Upper lobe of right lung (tissue), 1 donor: ENCODE data around the gene POLH. TPM values are rescaled to one million over a fixed set of nuclear protein-coding genes. Genes with fewer than 3 reads are reported as not detected.
"Not testable (repeated sequence)": the region's sequence is repeated elsewhere in the genome, so short reads cannot be mapped to it uniquely, and the experiment has no call there.

Source experiments
- ATAC-seq: fragments of 200-7000 bp; cut with Tn5 transposase; one replicate; pipeline ENCODE4 v1.9.1; 2020; ENCODE audit warnings: mild to moderate bottlenecking, moderate library complexity
- DNase-seq: peaks from one replicate; pipeline ENCODE4 v3.0.0-alpha.2; 2020
- H3K27ac ChIP-seq: fragments of 200-600 bp; one replicate; pipeline ENCODE4 v1.8.0; 2022
- H3K27me3 ChIP-seq: fragments of 200-600 bp; one replicate; pipeline ENCODE4 v1.8.0; 2022; ENCODE audit warnings: mild to moderate bottlenecking
- H3K36me3 ChIP-seq: fragments of 200-600 bp; one replicate; pipeline ENCODE4 v1.8.0; 2022
- H3K4me1 ChIP-seq: fragments of 200-600 bp; one replicate; pipeline ENCODE4 v1.8.0; 2022
- H3K4me3 ChIP-seq: fragments of 200-600 bp; one replicate; pipeline ENCODE4 v1.8.0; 2022; ENCODE audit warnings: mild to moderate bottlenecking
- H3K9me3 ChIP-seq: fragments of 200-600 bp; one replicate; pipeline ENCODE4 v1.8.0; 2022
- intact Hi-C: fragments of 100-400 bp; cut with DNase I; formaldehyde crosslinking; loops from one replicate; pipeline ENCODE4 v1.11.0; 2022
- long read RNA-seq: library from polyadenylated mRNA; unstranded; transcript quantifications from one replicate; pipeline ENCODE4 v2.0.0, GENCODE V29; 2021
- total RNA-seq: library from RNA; stranded (reverse); fragmentation: NEBNext Ultra II Directional; extraction: Animal tissue kit (Norgen Biotek cat#: 25700); gene quantifications from one replicate; pipeline ENCODE4 v1.2.1, GENCODE V29; 2021
- TF ChIP-seq, protein P1 (sequence below): fragments of 200-600 bp; IDR thresholded peaks from one replicate; pipeline ENCODE4 v1.8.0; 2022; ENCODE audit warnings: antibody characterized with exemption
- donor health status: DM: no; HTN: yes; CAD: no; lungs with severe emphysema.

Gene POLH
- 21.4 TPM for total RNA-seq
- long read RNA-seq, transcript POLH-202 (11 exons, 3,540 nt), result major isoform, 5 of 8 reads
- long read RNA-seq, partial matches to known transcripts, result 0 of 8 reads
- long read RNA-seq, other reads (novel, unspliced or antisense), result 2 of 8 reads

GRCh38 chr6:43575772-43576551 is at the start of gene POLH, which contains the start of gene XPO5:
Gene POLH (plus strand): TSS chr6:43576185. CDS start chr6:43582320, 6,135 bp downstream.
Gene XPO5 (minus strand): TSS chr6:43576038. CDS start chr6:43575864, 174 bp downstream.
- Histone ChIP-seq H3K4me3 (peak within 1 kb of the TSS; percentile 96), H3K4me1 (peaks cover 25% of the 10 kb centered on the region), H3K27ac (peak within 1 kb of the TSS; percentile 71), H3K27me3 (no peaks in the 10 kb centered on the region), H3K36me3 (peaks cover 22% of the 10 kb centered on the region), H3K9me3 (no peaks in the 10 kb centered on the region)
- peak; percentile 99 for ATAC-seq
- TF ChIP-seq, protein P1, sequence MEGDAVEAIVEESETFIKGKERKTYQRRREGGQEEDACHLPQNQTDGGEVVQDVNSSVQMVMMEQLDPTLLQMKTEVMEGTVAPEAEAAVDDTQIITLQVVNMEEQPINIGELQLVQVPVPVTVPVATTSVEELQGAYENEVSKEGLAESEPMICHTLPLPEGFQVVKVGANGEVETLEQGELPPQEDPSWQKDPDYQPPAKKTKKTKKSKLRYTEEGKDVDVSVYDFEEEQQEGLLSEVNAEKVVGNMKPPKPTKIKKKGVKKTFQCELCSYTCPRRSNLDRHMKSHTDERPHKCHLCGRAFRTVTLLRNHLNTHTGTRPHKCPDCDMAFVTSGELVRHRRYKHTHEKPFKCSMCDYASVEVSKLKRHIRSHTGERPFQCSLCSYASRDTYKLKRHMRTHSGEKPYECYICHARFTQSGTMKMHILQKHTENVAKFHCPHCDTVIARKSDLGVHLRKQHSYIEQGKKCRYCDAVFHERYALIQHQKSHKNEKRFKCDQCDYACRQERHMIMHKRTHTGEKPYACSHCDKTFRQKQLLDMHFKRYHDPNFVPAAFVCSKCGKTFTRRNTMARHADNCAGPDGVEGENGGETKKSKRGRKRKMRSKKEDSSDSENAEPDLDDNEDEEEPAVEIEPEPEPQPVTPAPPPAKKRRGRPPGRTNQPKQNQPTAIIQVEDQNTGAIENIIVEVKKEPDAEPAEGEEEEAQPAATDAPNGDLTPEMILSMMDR, result no peak
- intact Hi-C loops, result no loop called here
- peak; percentile 97 for DNase-seq

- H3K27ac ChIP-seq, result no peak overlapping the region
- ATAC-seq (no peak), DNase-seq (no peak)
- TF ChIP-seq, protein P1, result no peak
- intact Hi-C loops, result no loop called here
- H3K4me1 ChIP-seq, result no peaks in the 10 kb centered on the region
- no peak overlapping the region for H3K4me3 ChIP-seq
- peaks cover 58% of the 10 kb centered on the region for H3K36me3 ChIP-seq
- H3K9me3 ChIP-seq, result no peaks in the 10 kb centered on the region
- H3K27me3 ChIP-seq, result no peaks in the 10 kb centered on the region
Measured at GRCh38 chr6:43532201-43532600, 43.8 kb upstream of the POLH start.

DNA sequence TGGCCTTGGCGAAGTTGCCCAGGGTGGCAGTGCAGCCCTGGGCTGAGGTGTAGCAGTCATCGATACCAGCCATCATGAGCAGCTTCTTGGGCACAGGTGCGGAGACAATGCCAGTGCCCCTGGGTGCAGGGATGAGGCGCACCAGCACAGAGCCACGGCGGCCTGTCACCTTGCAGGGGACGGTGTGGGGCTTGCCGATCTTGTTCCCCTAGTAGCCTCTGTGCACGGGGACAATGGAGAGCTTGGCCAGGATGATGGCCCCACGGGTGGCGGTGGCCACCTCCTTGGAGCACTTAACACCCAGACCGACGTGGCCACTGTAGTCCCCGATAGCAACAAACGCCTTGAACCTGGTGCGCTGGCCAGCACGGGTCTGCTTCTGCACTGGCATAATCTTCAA is 37.0 kb upstream of the POLH start:
- ATAC-seq, DNase-seq, H3K4me1 ChIP-seq, intact Hi-C loops, H3K27me3 ChIP-seq, H3K4me3 ChIP-seq, H3K27ac ChIP-seq, H3K9me3 ChIP-seq: not testable (repeated sequence)
- peaks cover 50% of the 10 kb centered on the region for H3K36me3 ChIP-seq

GRCh38 chr6:43539409-43539808 is 36.6 kb upstream of the POLH start:
- H3K4me1 ChIP-seq, intact Hi-C loops, H3K27me3 ChIP-seq, H3K4me3 ChIP-seq, DNase-seq, H3K27ac ChIP-seq, H3K9me3 ChIP-seq, ATAC-seq: not testable (repeated sequence)
- peaks cover 50% of the 10 kb centered on the region for H3K36me3 ChIP-seq

DNA sequence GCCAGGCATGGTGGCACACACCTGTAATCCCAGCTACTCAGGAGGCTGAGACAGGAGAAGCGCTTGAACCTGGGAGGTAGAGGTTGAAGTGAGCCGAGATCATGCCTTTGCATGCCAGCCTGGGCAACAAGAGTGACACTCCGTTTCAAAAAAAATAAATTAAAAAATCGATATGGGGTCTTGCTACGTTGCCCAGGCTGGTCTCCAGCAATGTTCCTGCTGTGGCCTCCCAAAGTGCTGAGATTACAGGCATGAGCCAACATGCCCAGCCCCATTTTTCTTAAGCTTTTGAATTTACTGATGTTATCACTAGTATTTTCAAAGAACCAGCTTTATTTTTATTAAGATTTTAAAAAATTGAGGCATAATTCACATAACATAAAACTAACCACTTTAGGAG is 35.5 kb upstream of the POLH start:
- TF ChIP-seq, protein P1, result no peak
- no peaks in the 10 kb centered on the region for H3K9me3 ChIP-seq
- H3K36me3 ChIP-seq, result peaks cover 58% of the 10 kb centered on the region
- no peak for DNase-seq
- H3K4me3 ChIP-seq, result no peak overlapping the region
- H3K27me3 ChIP-seq, result no peaks in the 10 kb centered on the region
- no peaks in the 10 kb centered on the region for H3K4me1 ChIP-seq
- no peak overlapping the region for H3K27ac ChIP-seq
- intact Hi-C loops, result no loop called here
- ATAC-seq, result no peak

DNA sequence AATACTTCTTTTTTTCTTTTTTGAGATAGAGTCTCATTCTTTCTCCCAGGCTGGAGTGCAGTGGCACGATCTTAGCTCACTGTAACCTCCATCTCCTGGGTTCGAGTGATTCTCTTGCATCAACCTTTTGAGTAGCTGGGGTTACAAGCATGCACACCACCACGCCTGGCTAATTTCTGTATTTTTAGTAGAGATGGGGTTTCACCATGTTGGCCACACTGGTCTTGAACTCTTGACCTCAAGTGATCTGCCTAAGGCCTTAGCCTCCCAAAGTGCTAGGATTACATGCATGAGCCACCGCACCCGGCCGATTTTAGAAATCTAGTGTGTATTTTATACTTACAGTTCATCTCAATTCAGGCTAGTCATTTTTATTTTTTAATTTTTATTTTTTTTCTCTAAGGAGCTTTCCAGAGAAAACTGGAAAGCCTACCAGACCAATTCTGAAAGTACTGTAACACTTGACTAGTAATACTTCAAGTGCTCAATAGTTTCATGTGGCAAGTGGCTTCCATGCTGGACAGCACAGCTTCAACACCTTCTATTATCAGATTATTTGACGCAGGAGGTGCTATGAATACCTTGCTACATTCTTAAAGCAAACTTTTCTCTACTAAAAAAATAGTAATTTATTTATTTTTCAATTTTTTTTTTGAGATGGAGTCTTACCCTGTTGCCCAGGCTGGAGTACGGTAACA is 34.1 kb upstream of the POLH start:
- no peak overlapping the region for H3K27ac ChIP-seq
- DNase-seq (no peak), ATAC-seq (no peak)
- no peaks in the 10 kb centered on the region for H3K27me3 ChIP-seq
- H3K9me3 ChIP-seq, result no peaks in the 10 kb centered on the region
- intact Hi-C loops, result no loop called here
- H3K36me3 ChIP-seq, result peaks cover 70% of the 10 kb centered on the region
- no peak overlapping the region for H3K4me3 ChIP-seq
- no peaks in the 10 kb centered on the region for H3K4me1 ChIP-seq
- TF ChIP-seq, protein P1, result no peak
